Measurements from ENCODE around the gene SLC39A11.

- no peak for TF ChIP-seq CTCF (IDR thresholded peaks at IDR 0.05; ENCODE audit: insufficient read depth, low read length)
- no peak for TF ChIP-seq GABPA (IDR thresholded peaks at IDR 0.05; ENCODE audit: low read depth)
- no peak for TF ChIP-seq REST (IDR thresholded peaks at IDR 0.05; ENCODE audit: insufficient replicate concordance, low read depth)
Measured at GRCh38 chr17:72838581-72838980, 253.9 kb downstream of the SLC39A11 start.

All from HL-60 (cell line).